Endodermal cell (in vitro differentiated cells): ENCODE results near the gene RNPEPL1. TPM values are rescaled to one million over a fixed set of nuclear protein-coding genes. Genes with fewer than 3 reads are reported as not detected.

Source experiments
- DNase-seq: peaks from one replicate; pipeline ENCODE4 v3.0.0-alpha.2; 2017
- H3K27ac ChIP-seq: 2 replicates; pipeline ENCODE4 v1.5.1; 2013; ENCODE audit warnings: mild to moderate bottlenecking, low read depth, low read length, moderate library complexity
- H3K27me3 ChIP-seq: 2 replicates; pipeline ENCODE4 v1.6.1; 2013; ENCODE audit warnings: mild to moderate bottlenecking, low read length, moderate library complexity; ENCODE audit not compliant: insufficient read depth, control insufficient read depth, poor library complexity, severe bottlenecking
- H3K36me3 ChIP-seq: 2 replicates; pipeline ENCODE4 v1.7.0; 2013; ENCODE audit warnings: mild to moderate bottlenecking, low read length, moderate library complexity; ENCODE audit not compliant: control insufficient read depth, insufficient read depth
- H3K4me1 ChIP-seq: one replicate; pipeline ENCODE4 v1.7.0; 2013; ENCODE audit warnings: low read length; ENCODE audit not compliant: control insufficient read depth, insufficient read depth
- H3K4me3 ChIP-seq: 2 replicates; pipeline ENCODE4 v1.5.1; 2013; ENCODE audit warnings: mild to moderate bottlenecking, low read length, moderate library complexity
- H3K9ac ChIP-seq: 2 replicates; pipeline ENCODE4 v1.6.1; 2013; ENCODE audit warnings: mild to moderate bottlenecking, low read length, moderate library complexity; ENCODE audit not compliant: poor library complexity, severe bottlenecking; ENCODE audit errors: extremely low read depth
- H3K9me3 ChIP-seq: 2 replicates; pipeline ENCODE4 v1.6.1; 2013; ENCODE audit warnings: mild to moderate bottlenecking, low read length, moderate library complexity; ENCODE audit not compliant: control insufficient read depth
- H3K27ac Mint-ChIP-seq: 2 replicates; pipeline ENCODE4 v1.8.0; 2020; ENCODE audit warnings: mixed read lengths
- H3K27me3 Mint-ChIP-seq: 2 replicates; pipeline ENCODE4 v1.8.0; 2021; ENCODE audit warnings: mild to moderate bottlenecking, mixed read lengths; ENCODE audit not compliant: insufficient read depth
- H3K36me3 Mint-ChIP-seq: 2 replicates; pipeline ENCODE4 v1.8.0; 2020; ENCODE audit warnings: low read depth, mixed read lengths
- H3K4me1 Mint-ChIP-seq: 2 replicates; pipeline ENCODE4 v1.8.0; 2020; ENCODE audit warnings: mixed read lengths
- H3K4me3 Mint-ChIP-seq: 2 replicates; pipeline ENCODE4 v1.8.0; 2020; ENCODE audit warnings: mild to moderate bottlenecking, moderate library complexity, mixed read lengths
- H3K9me3 Mint-ChIP-seq: 2 replicates; pipeline ENCODE4 v1.8.0; 2020; ENCODE audit warnings: mild to moderate bottlenecking, mixed read lengths
- WGBS, 2 experiments: methylation state at CpG; one replicate each; pipeline versions ENCODE4 v1.1.5 to v1.1.7; 2013; ENCODE audit warnings: missing lambda C conversion rate in 2 of 2, mixed read lengths in 1 of 2; ENCODE audit not compliant: insufficient coverage in 1 of 2, insufficient read length in 1 of 2; 5-methylcytosine and 5-hydroxymethylcytosine counted together
- long read RNA-seq, 4 experiments: library from polyadenylated mRNA in 2 of 4; library from RNA in 1 of 4; library from capped mRNA in 1 of 4; stranded (forward) in 3 of 4; unstranded in 1 of 4; transcript quantifications; one replicate each; pipeline ENCODE4 v2.0.0, GENCODE V29; 2020 to 2021; ENCODE audit warnings: inconsistent platforms in 1 of 4
- polyA plus RNA-seq, 2 experiments: library from polyadenylated mRNA; stranded (reverse); fragments of 50-300 nt; gene quantifications; one replicate each; pipeline ENCODE4 v1.2.3, GENCODE V29; 2013
- total RNA-seq, 2 donors: library from RNA; stranded (reverse); fragmentation: NEBNext Ultra II Directional in 1 of 2; extraction: Animal tissue kit (Norgen Biotek cat#: 25700) in 1 of 2; gene quantifications; 2 replicates in 1 of 2; 3 replicates in 1 of 2; pipeline ENCODE4 v1.2.1, GENCODE V29; 2021
- TF ChIP-seq, protein P1 (sequence below): fragments of 200-600 bp; sonication (generic); conservative IDR thresholded peaks from 2 replicates; pipeline ENCODE4 v1.5.0; 2021; ENCODE audit warnings: antibody characterized with exemption, mild to moderate bottlenecking

RNPEPL1 gene, protein sequence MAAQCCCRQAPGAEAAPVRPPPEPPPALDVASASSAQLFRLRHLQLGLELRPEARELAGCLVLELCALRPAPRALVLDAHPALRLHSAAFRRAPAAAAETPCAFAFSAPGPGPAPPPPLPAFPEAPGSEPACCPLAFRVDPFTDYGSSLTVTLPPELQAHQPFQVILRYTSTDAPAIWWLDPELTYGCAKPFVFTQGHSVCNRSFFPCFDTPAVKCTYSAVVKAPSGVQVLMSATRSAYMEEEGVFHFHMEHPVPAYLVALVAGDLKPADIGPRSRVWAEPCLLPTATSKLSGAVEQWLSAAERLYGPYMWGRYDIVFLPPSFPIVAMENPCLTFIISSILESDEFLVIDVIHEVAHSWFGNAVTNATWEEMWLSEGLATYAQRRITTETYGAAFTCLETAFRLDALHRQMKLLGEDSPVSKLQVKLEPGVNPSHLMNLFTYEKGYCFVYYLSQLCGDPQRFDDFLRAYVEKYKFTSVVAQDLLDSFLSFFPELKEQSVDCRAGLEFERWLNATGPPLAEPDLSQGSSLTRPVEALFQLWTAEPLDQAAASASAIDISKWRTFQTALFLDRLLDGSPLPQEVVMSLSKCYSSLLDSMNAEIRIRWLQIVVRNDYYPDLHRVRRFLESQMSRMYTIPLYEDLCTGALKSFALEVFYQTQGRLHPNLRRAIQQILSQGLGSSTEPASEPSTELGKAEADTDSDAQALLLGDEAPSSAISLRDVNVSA
- 10 to 100 TPM; 38.4 to 52.4 TPM for total RNA-seq
- 18.2 TPM for polyA plus RNA-seq (2013, experiment 1 of 2)
- polyA plus RNA-seq (2013, experiment 2 of 2), result 18.1 TPM
- long read RNA-seq, experiment 1, full-length matches to known transcripts, result 5 of 26 reads
- long read RNA-seq, experiment 1, partial matches to known transcripts, result 4 of 26 reads
- long read RNA-seq, experiment 1, other reads (novel, unspliced or antisense), result 17 of 26 reads
- long read RNA-seq, experiment 2, full-length matches to known transcripts, result 75 of 99 reads
- long read RNA-seq, experiment 2, partial matches to known transcripts, result 15 of 99 reads
- long read RNA-seq, experiment 2, other reads (novel, unspliced or antisense), result 9 of 99 reads
- long read RNA-seq, experiment 3, full-length matches to known transcripts, result 4 of 14 reads
- long read RNA-seq, experiment 3, partial matches to known transcripts, result 5 of 14 reads
- long read RNA-seq, experiment 3, other reads (novel, unspliced or antisense), result 5 of 14 reads
- long read RNA-seq, experiment 4, result 0 reads

DNA sequence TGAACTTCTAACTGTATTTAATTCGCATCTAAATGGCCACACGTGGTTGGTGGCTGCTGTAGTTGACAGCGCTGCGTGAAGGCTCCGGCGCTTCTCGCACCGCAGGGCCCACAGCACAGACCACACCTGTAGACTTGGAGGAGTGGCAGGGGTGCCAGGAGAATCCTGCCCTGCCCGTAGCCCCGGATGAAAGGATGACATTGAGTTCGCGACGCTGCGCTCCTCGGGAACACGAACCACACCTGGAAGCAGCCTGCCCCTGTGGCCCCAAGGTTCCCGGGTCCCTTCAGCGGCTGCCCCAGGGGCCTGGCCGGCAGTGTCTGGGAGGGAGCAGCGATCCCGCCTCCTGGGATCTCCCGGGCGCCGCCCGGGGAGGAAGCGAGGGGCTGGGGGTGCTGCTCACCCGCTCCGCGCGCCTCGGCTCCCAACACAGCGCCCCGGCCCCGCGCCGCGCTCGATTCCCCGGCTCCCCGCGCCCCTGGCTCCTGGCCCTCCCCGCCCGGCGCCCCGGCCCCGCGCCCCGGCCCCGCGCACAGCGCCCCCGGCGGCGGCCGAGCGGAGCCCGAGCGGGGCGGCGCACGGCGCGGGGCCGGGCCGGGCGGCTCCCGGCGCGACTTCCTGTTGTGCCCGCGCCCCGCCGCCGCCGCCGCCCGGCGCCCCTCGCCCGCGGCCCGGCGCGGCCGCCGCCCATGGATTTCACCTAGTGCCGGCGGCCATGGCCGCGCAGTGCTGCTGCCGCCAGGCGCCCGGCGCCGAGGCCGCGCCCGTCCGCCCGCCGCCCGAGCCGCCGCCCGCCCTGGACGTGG is at the start of gene RNPEPL1:
Gene RNPEPL1 (plus strand): TSS at position 613 of the 806 bp plus-strand sequence. CDS start 103 bp downstream, at position 716.
- peak within 1 kb of the TSS; percentile 63 for H3K4me3 Mint-ChIP-seq
- DNase-seq, result peak; percentile 76
- Histone ChIP-seq H3K9me3 (no peaks in the 10 kb centered on the region), H3K36me3 (peaks cover under 1% of the 10 kb centered on the region), H3K4me3 (peak within 1 kb of the TSS; percentile 82), H3K4me1 (peaks cover 18% of the 10 kb centered on the region), H3K27me3 (peaks cover 11% of the 10 kb centered on the region), H3K27ac (no peak within 1 kb of the TSS), H3K9ac (peak within 1 kb of the TSS; percentile 20)
- 1 to 4% methylated on average over 18 to 106 of the region's 106 CpGs for WGBS, 2 experiments
- TF ChIP-seq, protein P1, sequence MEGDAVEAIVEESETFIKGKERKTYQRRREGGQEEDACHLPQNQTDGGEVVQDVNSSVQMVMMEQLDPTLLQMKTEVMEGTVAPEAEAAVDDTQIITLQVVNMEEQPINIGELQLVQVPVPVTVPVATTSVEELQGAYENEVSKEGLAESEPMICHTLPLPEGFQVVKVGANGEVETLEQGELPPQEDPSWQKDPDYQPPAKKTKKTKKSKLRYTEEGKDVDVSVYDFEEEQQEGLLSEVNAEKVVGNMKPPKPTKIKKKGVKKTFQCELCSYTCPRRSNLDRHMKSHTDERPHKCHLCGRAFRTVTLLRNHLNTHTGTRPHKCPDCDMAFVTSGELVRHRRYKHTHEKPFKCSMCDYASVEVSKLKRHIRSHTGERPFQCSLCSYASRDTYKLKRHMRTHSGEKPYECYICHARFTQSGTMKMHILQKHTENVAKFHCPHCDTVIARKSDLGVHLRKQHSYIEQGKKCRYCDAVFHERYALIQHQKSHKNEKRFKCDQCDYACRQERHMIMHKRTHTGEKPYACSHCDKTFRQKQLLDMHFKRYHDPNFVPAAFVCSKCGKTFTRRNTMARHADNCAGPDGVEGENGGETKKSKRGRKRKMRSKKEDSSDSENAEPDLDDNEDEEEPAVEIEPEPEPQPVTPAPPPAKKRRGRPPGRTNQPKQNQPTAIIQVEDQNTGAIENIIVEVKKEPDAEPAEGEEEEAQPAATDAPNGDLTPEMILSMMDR, result peak; percentile 18
- H3K9me3 Mint-ChIP-seq, result no peaks in the 10 kb centered on the region
- peaks cover 10% of the 10 kb centered on the region for H3K4me1 Mint-ChIP-seq
- no peak within 1 kb of the TSS for H3K27ac Mint-ChIP-seq
- peaks cover 9% of the 10 kb centered on the region for H3K36me3 Mint-ChIP-seq
- H3K27me3 Mint-ChIP-seq, result peaks cover 17% of the 10 kb centered on the region

DNA sequence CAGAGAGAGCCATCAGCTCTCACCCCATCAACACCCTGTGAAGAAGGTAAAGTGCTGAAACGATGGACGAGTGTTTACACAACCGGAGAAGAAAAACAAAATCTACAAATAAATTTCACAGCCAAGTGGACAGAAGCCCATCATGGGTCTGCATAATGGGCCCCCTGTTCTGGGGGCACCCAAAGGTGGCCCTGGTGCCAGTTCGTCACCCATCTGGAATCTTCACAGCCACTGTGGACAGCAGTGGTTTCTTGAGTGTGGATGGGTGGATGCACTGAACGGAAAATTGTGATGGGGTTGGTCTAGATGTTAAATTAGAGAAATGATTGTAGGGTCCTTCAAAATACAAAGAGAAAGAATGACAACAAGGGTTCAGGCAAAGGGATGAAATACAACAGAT is 49.3 kb upstream of the RNPEPL1 start:
- Mint-ChIP-seq H3K9me3 (peaks cover 37% of the 10 kb centered on the region), H3K27me3 (peaks cover 42% of the 10 kb centered on the region), H3K27ac (no peak overlapping the region), H3K36me3 (peaks cover 35% of the 10 kb centered on the region), H3K4me1 (peaks cover 2% of the 10 kb centered on the region), H3K4me3 (no peak overlapping the region)
- Histone ChIP-seq H3K27me3 (peaks cover 23% of the 10 kb centered on the region), H3K9ac (no peak overlapping the region), H3K27ac (no peak overlapping the region), H3K4me1 (no peaks in the 10 kb centered on the region), H3K36me3 (peaks cover 4% of the 10 kb centered on the region), H3K9me3 (peaks cover 7% of the 10 kb centered on the region), H3K4me3 (no peak overlapping the region)
- TF ChIP-seq, protein P1, result no peak
- 92 to 100% methylated on average over 1 to 5 of the region's 5 CpGs for WGBS, 2 experiments
- DNase-seq, result no peak
